PC-9 (cell line): ENCODE measurements around the gene TNFRSF1A. TPM values are rescaled to one million over a fixed set of nuclear protein-coding genes. Genes with fewer than 3 reads are reported as not detected.

ENCODE experiments used
- BruUV-seq: library from RNA; stranded (reverse); fragments of 400-500 nt; replicated peaks from 2 replicates; lab custom pipeline; 2021; lab: Mats Ljungman, UMichigan
- CTCF ChIA-PET: fragments of 300-600 bp; sonication (Branson Sonifier 250); formaldehyde crosslinking; loops from one replicate; lab custom pipeline; 2022; ENCODE audit warnings: antibody characterized with exemption; lab: Charles Lee
- POLR2A ChIA-PET: fragments of 300-600 bp; sonication (Branson Sonifier 250); formaldehyde crosslinking; loops from one replicate; lab custom pipeline; 2022; ENCODE audit warnings: antibody characterized with exemption; ENCODE audit not compliant: unreplicated experiment; lab: Charles Lee
- DNase-seq, 2 experiments: peaks; one replicate each; pipeline versions ENCODE4 v3.0.0 to v3.0.0-alpha.2; 2015 to 2022; ENCODE audit warnings: mixed read lengths in 1 of 2
- H2AFZ ChIP-seq: fragments of 200-600 bp; sonication (generic); 2 replicates; pipeline ENCODE4 v1.8.1; 2017; ENCODE audit warnings: antibody characterized with exemption
- H3F3A ChIP-seq: fragments of 200-600 bp; sonication (generic); 2 replicates; pipeline ENCODE4 v1.8.1; 2017; ENCODE audit warnings: antibody characterized with exemption, mild to moderate bottlenecking, low read depth; ENCODE audit not compliant: insufficient read depth
- H3K27ac ChIP-seq: fragments of 200-600 bp; sonication (generic); 2 replicates; pipeline ENCODE4 v1.6.1; 2016; ENCODE audit warnings: mixed run types
- H3K27me3 ChIP-seq: fragments of 200-600 bp; sonication (generic); 2 replicates; pipeline ENCODE4 v1.6.1; 2016; ENCODE audit warnings: low read depth, mixed run types; ENCODE audit not compliant: insufficient read depth
- H3K36me3 ChIP-seq: fragments of 200-600 bp; sonication (generic); 2 replicates; pipeline ENCODE4 v1.6.1; 2016; ENCODE audit warnings: low read depth, mixed run types
- H3K4me1 ChIP-seq: fragments of 200-600 bp; sonication (generic); replicated peaks from 2 replicates; pipeline ENCODE4 v1.6.1; 2016; ENCODE audit warnings: mixed run types; ENCODE audit not compliant: insufficient read depth
- H3K4me2 ChIP-seq: fragments of 200-600 bp; sonication (generic); 2 replicates; pipeline ENCODE4 v1.6.1; 2017; ENCODE audit warnings: mixed run types
- H3K4me3 ChIP-seq: fragments of 200-600 bp; sonication (generic); 2 replicates; pipeline ENCODE4 v1.6.1; 2016; ENCODE audit warnings: mixed run types
- H3K79me2 ChIP-seq: fragments of 200-600 bp; sonication (generic); 2 replicates; pipeline ENCODE4 v1.6.1; 2017; ENCODE audit warnings: low read depth, mixed run types
- H3K9me2 ChIP-seq: fragments of 200-600 bp; sonication (generic); 2 replicates; pipeline ENCODE4 v1.8.1; 2017; ENCODE audit warnings: mild to moderate bottlenecking; ENCODE audit not compliant: insufficient read depth
- H3K9me3 ChIP-seq: fragments of 200-600 bp; sonication (generic); 2 replicates; pipeline ENCODE4 v1.8.1; 2016; ENCODE audit warnings: low read depth; ENCODE audit not compliant: insufficient read depth
- H4K20me1 ChIP-seq: fragments of 200-600 bp; sonication (generic); 2 replicates; pipeline ENCODE4 v1.8.1; 2017; ENCODE audit not compliant: insufficient read depth
- CTCF ChIP-seq: fragments of 200-600 bp; sonication (generic); conservative IDR thresholded peaks from 2 replicates; pipeline ENCODE4 v1.6.1; 2017; ENCODE audit warnings: mixed run types, antibody characterized with exemption, mild to moderate bottlenecking, moderate library complexity
- EZH2 ChIP-seq: fragments of 200-600 bp; sonication (generic); IDR thresholded peaks from 2 replicates; pipeline ENCODE4 v1.8.0; 2017; ENCODE audit warnings: antibody characterized with exemption, low read depth
- intact Hi-C: fragments of 100-400 bp; cut with micrococcal nuclease; formaldehyde crosslinking; loops from one replicate; pipeline ENCODE4 v1.10.0; 2022; ENCODE audit not compliant: unreplicated experiment
- total RNA-seq: library from RNA; stranded (reverse); gene quantifications from 2 replicates; pipeline ENCODE4 v1.2.3, GENCODE V29; 2021

TNFRSF1A gene
- total RNA-seq, 1 experiment from 2014 or later, result 165 TPM

- ChIA-PET POLR2A (interaction anchor here (0.6 to 2.0 kb wide), 8 partner anchors 14 to 481 kb away, joined by 4 to 52 read pairs (median 18); partner anchors contain the start of genes CDCA3 and LTBR), CTCF (interaction anchor here (0.7 to 1.6 kb wide), 3 partner anchors 14 to 57 kb away, joined by 3 to 6 read pairs (median 5); partner anchors contain the start of gene LTBR)
- Histone ChIP-seq H3K4me2 (peak overlapping the region; percentile 80), H3K27ac (peak overlapping the region; percentile 89), H3K27me3 (no peaks in the 10 kb centered on the region), H3F3A (peaks cover 66% of the 10 kb centered on the region), H3K4me1 (peaks cover 62% of the 10 kb centered on the region), H3K9me2 (no peaks in the 10 kb centered on the region), H3K4me3 (peak overlapping the region; percentile 43; the same call in 1 of the 2 replicates), H3K9me3 (no peaks in the 10 kb centered on the region), H4K20me1 (no peaks in the 10 kb centered on the region), H3K36me3 (peaks cover 18% of the 10 kb centered on the region; the same call in 1 of the 2 replicates), H2AFZ (no peak overlapping the region), H3K79me2 (peaks cover 91% of the 10 kb centered on the region)
- no peak for DNase-seq
- intact Hi-C loops, result no loop called here
- no TSS peak for BruUV-seq
- TF ChIP-seq CTCF (no peak), EZH2 (no peak)
Observed at GRCh38 chr12:6369916-6370575, 28.2 kb upstream of the TNFRSF1A start.

GRCh38 chr12:6368906-6369525, 27.1 kb upstream of the TNFRSF1A start:
- Histone ChIP-seq H3K79me2 (peaks cover 91% of the 10 kb centered on the region), H3F3A (peaks cover 74% of the 10 kb centered on the region), H4K20me1 (no peaks in the 10 kb centered on the region), H3K9me2 (no peaks in the 10 kb centered on the region), H3K4me3 (no peak overlapping the region), H3K4me2 (peak overlapping the region; percentile 80), H2AFZ (no peak overlapping the region), H3K27me3 (no peaks in the 10 kb centered on the region), H3K27ac (peak overlapping the region; percentile 21; the same call in 1 of the 2 replicates), H3K36me3 (peaks cover 18% of the 10 kb centered on the region; the same call in 1 of the 2 replicates), H3K9me3 (no peaks in the 10 kb centered on the region), H3K4me1 (peaks cover 72% of the 10 kb centered on the region)
- CTCF ChIA-PET, result interaction anchor here (0.6 kb wide), 1 partner anchor 22 kb away, joined by 5 read pairs; no protein-coding TSS in a partner anchor
- no TSS peak for BruUV-seq
- intact Hi-C loops, result no loop called here
- no peak for DNase-seq
- TF ChIP-seq EZH2, result no peak
- TF ChIP-seq CTCF, result no peak
- POLR2A ChIA-PET, result interaction anchor here (0.5 to 0.6 kb wide), 3 partner anchors 58 to 280 kb away, joined by 3 to 15 read pairs (median 6); partner anchors contain the start of gene PLEKHG6
